K562 (cell line): ENCODE data around the gene ABCC10. TPM values are rescaled to one million over a fixed set of nuclear protein-coding genes. Genes with fewer than 3 reads are reported as not detected.

Source experiments
- ATAC-seq: fragments of 200-7000 bp; cut with Tn5 transposase; 3 replicates; pipeline ENCODE4 v1.9.1; 2020; ENCODE audit warnings: moderate library complexity
- BruUV-seq: library from RNA; stranded (reverse); fragments of 400-500 nt; replicated peaks from 2 replicates; lab custom pipeline; 2021; lab: Mats Ljungman, UMichigan
- CTCF ChIA-PET: fragments of 300-600 bp; formaldehyde crosslinking; extraction: SDS; loops from one replicate; lab custom pipeline; 2021; ENCODE audit warnings: low intra/inter-chr PET ratio; lab: Yijun Ruan, JAX
- POLR2A ChIA-PET: fragments of 300-600, 350-650 bp; sonication (Branson Sonifier 250); formaldehyde crosslinking; extraction: SDS; loops from one replicate; lab custom pipeline; 2021; ENCODE audit warnings: antibody characterized with exemption, inconsistent platforms; lab: Yijun Ruan, JAX
- DNase-seq, 4 experiments: peaks; one replicate each; pipeline versions ENCODE4 v3.0.0 to v3.0.0-alpha.2; 2011 to 2018; ENCODE audit warnings: low spot score in 3 of 4, mixed read lengths in 3 of 4; ENCODE audit errors: extremely low read depth in 1 of 4
- FAIRE-seq: peaks from 2 replicates; lab custom pipeline; 2011; peaks lifted over from hg19 to GRCh38; lab: Jason Lieb, UNC
- H2AFZ ChIP-seq: 2 replicates; pipeline ENCODE4 v1.6.0; 2011; ENCODE audit warnings: low read depth, low read length, control low read depth, inconsistent platforms
- H3K27ac ChIP-seq: fragments of 200-600 bp; 3 replicates; pipeline ENCODE4 v1.8.0; 2011; ENCODE audit warnings: low read depth, mild to moderate bottlenecking, control low read depth, inconsistent platforms, low read length, moderate library complexity, mixed read lengths; ENCODE audit errors: extremely low read depth
- H3K27me3 ChIP-seq, 2 experiments: fragments of 300-600 bp in 1 of 2; 2 replicates in 1 of 2; 3 replicates in 1 of 2; pipeline versions ENCODE4 v1.6.0 to v1.8.0; 2011; ENCODE audit warnings: inconsistent platforms in 2 of 2, low read length in 2 of 2, mild to moderate bottlenecking in 1 of 2, mixed read lengths in 1 of 2, moderate library complexity in 1 of 2; ENCODE audit not compliant: control insufficient read depth in 2 of 2, insufficient read depth in 2 of 2
- H3K36me3 ChIP-seq: fragments of 300-600 bp; 3 replicates; pipeline ENCODE4 v1.8.0; 2011; ENCODE audit warnings: mild to moderate bottlenecking, low read length, inconsistent platforms; ENCODE audit not compliant: control insufficient read depth, insufficient read depth
- H3K4me1 ChIP-seq, 2 experiments: fragments of 200-600 bp in 1 of 2; replicated peaks in 1 of 2; 2 replicates in 1 of 2; 3 replicates in 1 of 2; pipeline versions ENCODE4 v1.5.1 to v1.8.0; 2011; ENCODE audit warnings: inconsistent platforms in 2 of 2, low read length in 2 of 2, mild to moderate bottlenecking in 1 of 2, mixed read lengths in 1 of 2, moderate library complexity in 1 of 2; ENCODE audit not compliant: control insufficient read depth in 2 of 2, insufficient read depth in 2 of 2
- H3K4me2 ChIP-seq: 2 replicates; pipeline ENCODE4 v1.6.1; 2011; ENCODE audit warnings: low read length, control low read depth, inconsistent platforms, mixed read lengths; ENCODE audit not compliant: insufficient read depth
- H3K4me3 ChIP-seq: fragments of 200-600 bp; sonication (generic), shearing (Covaris generic); 2 replicates; pipeline ENCODE4 v1.5.1; 2016; ENCODE audit warnings: control low read depth, inconsistent platforms
- H3K79me2 ChIP-seq: fragments of 200-600 bp; 3 replicates; pipeline ENCODE4 v1.8.0; 2011; ENCODE audit warnings: low read length, inconsistent platforms; ENCODE audit not compliant: control insufficient read depth, insufficient read depth
- H3K9ac ChIP-seq, 2 experiments: 2 replicates each; pipeline versions ENCODE4 v1.6.0 to v1.6.1; 2011; ENCODE audit warnings: low read depth in 2 of 2, low read length in 2 of 2, control low read depth in 1 of 2, inconsistent platforms in 1 of 2, mild to moderate bottlenecking in 1 of 2, mixed read lengths in 1 of 2; ENCODE audit not compliant: insufficient read depth in 1 of 2
- H3K9me1 ChIP-seq: one replicate; pipeline ENCODE4 v1.6.0; 2011; ENCODE audit warnings: inconsistent platforms, mild to moderate bottlenecking, low read length, moderate library complexity; ENCODE audit not compliant: control insufficient read depth, insufficient read depth
- H3K9me3 ChIP-seq: replicated peaks from 2 replicates; pipeline ENCODE4 v1.5.1; 2011; ENCODE audit warnings: low read depth, low read length, inconsistent platforms; ENCODE audit not compliant: control insufficient read depth, insufficient read depth
- H4K20me1 ChIP-seq: replicated peaks from 2 replicates; pipeline ENCODE4 v1.6.1; 2011; ENCODE audit warnings: low read length, inconsistent platforms, mixed read lengths; ENCODE audit not compliant: control insufficient read depth, insufficient read depth
- ATF3 ChIP-seq, 2 experiments: fragments of 450-650 bp in 1 of 2; sonication (generic) in 1 of 2; formaldehyde crosslinking in 1 of 2; IDR thresholded peaks in 1 of 2; conservative IDR thresholded peaks in 1 of 2; 2 replicates each; pipeline versions ENCODE4 v1.6.1 to v1.8.1; 2016 to 2023; ENCODE audit warnings: mild to moderate bottlenecking in 2 of 2, moderate library complexity in 2 of 2, inconsistent platforms in 1 of 2, missing genetic modification reagents in 1 of 2
- ATF4 ChIP-seq: fragments of 450-650 bp; formaldehyde crosslinking; IDR thresholded peaks from 2 replicates; pipeline ENCODE4 v1.4.0; 2022; ENCODE audit warnings: mild to moderate bottlenecking, moderate library complexity
- ATF7 ChIP-seq: fragments of 450-650 bp; IDR thresholded peaks from 2 replicates; pipeline ENCODE4 v1.7.1; 2014; ENCODE audit warnings: mild to moderate bottlenecking, moderate library complexity
- CEBPB ChIP-seq: fragments of 450-650 bp; IDR thresholded peaks from 2 replicates; pipeline ENCODE4 v1.6.1; 2016; ENCODE audit warnings: missing genetic modification characterization, missing compliant biosample characterization
- CEBPG ChIP-seq, 3 experiments: fragments of 200-800 bp in 1 of 3; sonication (Bioruptor generic) in 1 of 3; sonication (generic) in 1 of 3; formaldehyde crosslinking in 1 of 3; IDR thresholded peaks in 2 of 3; conservative IDR thresholded peaks in 1 of 3; 2 replicates each; pipeline versions ENCODE4 v1.6.1 to v1.8.0; 2016 to 2022; ENCODE audit warnings: missing compliant biosample characterization in 2 of 3, missing genetic modification characterization in 2 of 3, mild to moderate bottlenecking in 1 of 3, missing genetic modification reagents in 1 of 3
- IRF9 ChIP-seq: fragments of 450-650 bp; IDR thresholded peaks from 2 replicates; pipeline ENCODE4 v1.6.1; 2016; ENCODE audit warnings: missing biosample characterization, missing genetic modification characterization
- SMARCA5 ChIP-seq: fragments of 450-650 bp; IDR thresholded peaks from 2 replicates; pipeline ENCODE4 v1.6.1; 2016
- ZNF239 ChIP-seq: fragments of 250-450 bp; sonication (Bioruptor Pico); IDR thresholded peaks from 2 replicates; pipeline ENCODE4 v1.4.0; 2020; ENCODE audit warnings: mild to moderate bottlenecking
- ZSCAN32 ChIP-seq: fragments of 450-650 bp; formaldehyde crosslinking; IDR thresholded peaks from 2 replicates; pipeline ENCODE4 v1.4.0; 2020; ENCODE audit warnings: mild to moderate bottlenecking, moderate library complexity
- WGBS: fragments of 100-300 bp; shearing (Covaris generic); methylation state at CpG from one replicate; pipeline ENCODE4 v1.1.6; 2016; ENCODE audit warnings: low coverage, mixed read lengths; ENCODE audit not compliant: insufficient coverage; ENCODE audit errors: missing lambda C conversion rate; 5-methylcytosine and 5-hydroxymethylcytosine counted together
- in situ Hi-C: fragments of 300-500 bp; cut with MboI; formaldehyde crosslinking; loops from 4 replicates; pipeline ENCODE4 v1.15.0; 2018; ENCODE audit warnings: inconsistent platforms, mixed read lengths
- intact Hi-C: fragments of 100-400 bp; cut with micrococcal nuclease; formaldehyde crosslinking; loops from 2 replicates; pipeline ENCODE4 v1.14.2; 2022
- polyA plus RNA-seq, 8 experiments: library from polyadenylated mRNA; depleted of rRNA in 4 of 8; stranded (reverse) in 5 of 8; unstranded in 3 of 8; fragments of >200 nt; fragmentation: Nextera tagmentation in 2 of 8; fragmentation: Illumina TruSeq in 1 of 8; extraction: Ambion mirVana in 2 of 8; extraction: Trizol in 1 of 8; gene quantifications; 2 replicates each; pipeline versions ENCODE4 v1.2.1 to v1.2.3, GENCODE V29; 2011 to 2014; ENCODE audit warnings: inconsistent platforms in 1 of 8, missing spikeins in 1 of 8
- total RNA-seq, 7 experiments: library from RNA; depleted of rRNA in 6 of 7; stranded (reverse); fragments of >200 nt in 6 of 7; fragmentation: Illumina TruSeq in 2 of 7; extraction: Trizol in 2 of 7; gene quantifications; 2 replicates each; pipeline versions ENCODE4 v1.2.1 to v1.2.3, GENCODE V29; 2011 to 2021; ENCODE audit warnings: low replicate concordance in 1 of 7

ABCC10 gene
- total and polyA plus RNA-seq, 9 of the 15 experiments (the other 6 are each of a cell fraction or from before 2014, with no cell fraction given), result 2.4 to 29.1 (median 13.7) TPM

- Histone ChIP-seq H3K9me1 (no peaks in the 10 kb centered on the region), H3K4me1 (peaks cover 6 to 7% of the 10 kb centered on the region in 2 experiments; a peak in 3 of 5 replicates), H3K4me3 (no peak overlapping the region), H3K36me3 (peaks cover 18% of the 10 kb centered on the region; the same call in 2 of the 3 replicates), H3K79me2 (no peaks in the 10 kb centered on the region), H4K20me1 (peaks cover 3% of the 10 kb centered on the region), H3K27me3 (no peaks in the 10 kb centered on the region), H3K27ac (no peak overlapping the region), H3K4me2 (no peak overlapping the region), H3K9me3 (no peaks in the 10 kb centered on the region), H2AFZ (no peak overlapping the region), H3K9ac (no peak overlapping the region)
- intact Hi-C loops, result no loop called here
- WGBS, result 81% methylated on average over 4 of the region's 4 CpGs
- in situ Hi-C loops, result no loop called here
- BruUV-seq, result no TSS peak
- DNase-seq, result no peak
- ChIA-PET POLR2A (interaction anchor here (0.6 to 2.4 kb wide), 5 partner anchors 9 to 333 kb away, joined by 3 to 12 read pairs (median 3); no protein-coding TSS in a partner anchor), CTCF (no interaction called here)
- FAIRE-seq, result no peak
- no peak for ATAC-seq
- TF ChIP-seq ATF7, result peak; percentile 42; the same call in 1 of the 2 replicates
- no peak for TF ChIP-seq ZNF239 (CRISPR knock-in tag)
- TF ChIP-seq SMARCA5, result no peak
- TF ChIP-seq IRF9 (tag), result 0 out of 2 replicates have a peak, but pooled peaks have one; percentile 45
- peak; percentile 76 for TF ChIP-seq ATF3 (IDR thresholded peaks at IDR 0.05)
- TF ChIP-seq ATF3 (CRISPR knock-in tag; conservative IDR thresholded peaks at IDR 0.05), result no peak
- TF ChIP-seq CEBPB (tag), result peak; percentile 67; the same call in 1 of the 2 replicates
- TF ChIP-seq CEBPG (CRISPR knock-in tag; IDR thresholded peaks at IDR 0.05), result peak; percentile 41; the same call in 1 of the 2 replicates
- peak; percentile 77 to 84 for TF ChIP-seq CEBPG (tag; conservative IDR thresholded peaks at IDR 0.05 in 1 of 2, IDR thresholded peaks at IDR 0.05 in 1 of 2)
- TF ChIP-seq ATF4 (CRISPR knock-in tag), result peak; percentile 66; the same call in 1 of the 2 replicates
- peak; percentile 67; the same call in 1 of the 2 replicates for TF ChIP-seq ZSCAN32 (CRISPR knock-in tag)
Measured at GRCh38 chr6:43434943-43435342, 7.6 kb downstream of the ABCC10 start.
